ENCODE data around the gene CREG2.

DNA sequence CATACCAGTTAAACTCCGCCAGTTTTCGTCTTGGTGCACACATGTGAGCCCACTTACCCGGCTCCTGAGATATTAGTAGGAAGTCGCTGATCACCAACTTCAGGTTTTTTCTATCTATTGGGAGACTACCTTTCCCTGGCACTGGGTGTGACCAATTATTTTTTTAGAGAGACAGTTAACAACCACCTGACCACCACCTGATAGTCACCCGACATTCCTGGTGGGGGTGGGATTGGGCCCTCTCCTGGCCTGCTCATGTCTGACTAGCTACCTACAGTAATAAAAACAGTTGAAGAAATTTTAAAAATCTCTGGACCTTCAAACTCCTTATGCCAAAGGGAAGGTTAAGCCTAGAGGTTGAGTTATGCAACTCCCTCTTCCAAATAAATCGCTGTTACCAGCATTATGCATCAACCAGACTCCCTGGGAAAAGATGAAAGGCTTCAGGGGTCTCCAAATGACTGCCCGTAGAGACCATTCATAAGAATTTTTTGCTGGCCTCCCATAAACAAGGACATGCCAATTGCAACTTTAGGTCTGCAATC lies 27.8 kb downstream of the CREG2 start:
- TF ChIP-seq POLR2A (IDR thresholded peaks at IDR 0.05; ENCODE audit: low read depth, low read length) (no peak), POLR2AphosphoS5 (IDR thresholded peaks at IDR 0.05; ENCODE audit: low read depth, low read length) (no peak), TAF1 (IDR thresholded peaks at IDR 0.05; ENCODE audit: low read depth, low read length) (no peak), PAX5 (IDR thresholded peaks at IDR 0.05; ENCODE audit: insufficient read depth, low read length, severe bottlenecking) (no peak), SPI1 (IDR thresholded peaks at IDR 0.05; ENCODE audit: low read depth, low read length) (no peak), POU2F2 (IDR thresholded peaks at IDR 0.05; ENCODE audit: low read depth, low read length) (no peak)

Data from GM12891 (cell line).